Measurements from ENCODE around the gene PTPRM. TPM values are rescaled to one million over a fixed set of nuclear protein-coding genes. Genes with fewer than 3 reads are reported as not detected.

PTPRM gene
- polyA plus RNA-seq, 2 of the 4 experiments (the other 2 are of a cell fraction): 44.5 to 199 TPM

GRCh38 chr18:7840411-7840810, 273.3 kb downstream of the PTPRM start:
- no peak overlapping the region for H3K27ac ChIP-seq
- H3K9me3 ChIP-seq: peaks cover 21% of the 10 kb centered on the region; the same call in 2 of the 3 replicates
- DNase-seq (ENCODE audit: low read depth in 1 of 2, low spot score in 1 of 2) (no peak), ATAC-seq (no peak), FAIRE-seq (no peak)
- TF ChIP-seq KDM1A (IDR thresholded peaks at IDR 0.05; ENCODE audit: low read depth) (no peak), HOXA7 (CRISPR knock-in tag; IDR thresholded peaks at IDR 0.05) (no peak), ZFP36 (IDR thresholded peaks at IDR 0.05; ENCODE audit: borderline replicate concordance, partially characterized antibody) (no peak), RARB (CRISPR knock-in tag; IDR thresholded peaks at IDR 0.05) (no peak), E2F6 (IDR thresholded peaks at IDR 0.05; ENCODE audit: borderline replicate concordance, low read depth) (no peak), TP53 (CRISPR knock-in tag; IDR thresholded peaks at IDR 0.05) (no peak), HDAC2 (IDR thresholded peaks at IDR 0.05) (no peak), EHF (CRISPR knock-in tag; IDR thresholded peaks at IDR 0.05) (no peak), PBX3 (IDR thresholded peaks at IDR 0.05) (no peak), FOXS1 (CRISPR knock-in tag; IDR thresholded peaks at IDR 0.05) (no peak), KDM5A (IDR thresholded peaks at IDR 0.05) (no peak), CHD2 (IDR thresholded peaks at IDR 0.05; ENCODE audit: low read length, partially characterized antibody) (no peak), MAFK (IDR thresholded peaks at IDR 0.05; ENCODE audit: partially characterized antibody) (no peak), MAX (IDR thresholded peaks at IDR 0.05) (no peak), HOXB5 (CRISPR knock-in tag; IDR thresholded peaks at IDR 0.05) (no peak), SREBF2 (IDR thresholded peaks at IDR 0.05) (no peak), GATA3 (IDR thresholded peaks at IDR 0.05; ENCODE audit: borderline replicate concordance) (no peak)
- TF ChIP-seq, protein P1, sequence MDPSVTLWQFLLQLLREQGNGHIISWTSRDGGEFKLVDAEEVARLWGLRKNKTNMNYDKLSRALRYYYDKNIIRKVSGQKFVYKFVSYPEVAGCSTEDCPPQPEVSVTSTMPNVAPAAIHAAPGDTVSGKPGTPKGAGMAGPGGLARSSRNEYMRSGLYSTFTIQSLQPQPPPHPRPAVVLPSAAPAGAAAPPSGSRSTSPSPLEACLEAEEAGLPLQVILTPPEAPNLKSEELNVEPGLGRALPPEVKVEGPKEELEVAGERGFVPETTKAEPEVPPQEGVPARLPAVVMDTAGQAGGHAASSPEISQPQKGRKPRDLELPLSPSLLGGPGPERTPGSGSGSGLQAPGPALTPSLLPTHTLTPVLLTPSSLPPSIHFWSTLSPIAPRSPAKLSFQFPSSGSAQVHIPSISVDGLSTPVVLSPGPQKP (IDR thresholded peaks at IDR 0.05; ENCODE audit: low read depth, low read length): no peak
- TF ChIP-seq, protein P2, sequence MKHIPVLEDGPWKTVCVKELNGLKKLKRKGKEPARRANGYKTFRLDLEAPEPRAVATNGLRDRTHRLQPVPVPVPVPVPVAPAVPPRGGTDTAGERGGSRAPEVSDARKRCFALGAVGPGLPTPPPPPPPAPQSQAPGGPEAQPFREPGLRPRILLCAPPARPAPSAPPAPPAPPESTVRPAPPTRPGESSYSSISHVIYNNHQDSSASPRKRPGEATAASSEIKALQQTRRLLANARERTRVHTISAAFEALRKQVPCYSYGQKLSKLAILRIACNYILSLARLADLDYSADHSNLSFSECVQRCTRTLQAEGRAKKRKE (CRISPR knock-in tag; IDR thresholded peaks at IDR 0.05; ENCODE audit: low read depth): no peak
- TF ChIP-seq, protein P3, sequence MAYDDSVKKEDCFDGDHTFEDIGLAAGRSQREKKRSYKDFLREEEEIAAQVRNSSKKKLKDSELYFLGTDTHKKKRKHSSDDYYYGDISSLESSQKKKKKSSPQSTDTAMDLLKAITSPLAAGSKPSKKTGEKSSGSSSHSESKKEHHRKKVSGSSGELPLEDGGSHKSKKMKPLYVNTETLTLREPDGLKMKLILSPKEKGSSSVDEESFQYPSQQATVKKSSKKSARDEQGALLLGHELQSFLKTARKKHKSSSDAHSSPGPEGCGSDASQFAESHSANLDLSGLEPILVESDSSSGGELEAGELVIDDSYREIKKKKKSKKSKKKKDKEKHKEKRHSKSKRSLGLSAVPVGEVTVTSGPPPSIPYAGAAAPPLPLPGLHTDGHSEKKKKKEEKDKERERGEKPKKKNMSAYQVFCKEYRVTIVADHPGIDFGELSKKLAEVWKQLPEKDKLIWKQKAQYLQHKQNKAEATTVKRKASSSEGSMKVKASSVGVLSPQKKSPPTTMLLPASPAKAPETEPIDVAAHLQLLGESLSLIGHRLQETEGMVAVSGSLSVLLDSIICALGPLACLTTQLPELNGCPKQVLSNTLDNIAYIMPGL (CRISPR knock-in tag; IDR thresholded peaks at IDR 0.05; ENCODE audit: borderline replicate concordance): no peak
- ChIA-PET CTCF (no interaction called here), POLR2A (no interaction called here)
- H3K4me3 ChIP-seq: no peak overlapping the region
- 88% methylated on average over 2 of the region's 2 CpGs for WGBS (ENCODE audit: missing lambda C conversion rate)
- H3K4me2 ChIP-seq: no peak overlapping the region
- H3K4me1 ChIP-seq: peaks cover 12% of the 10 kb centered on the region; the same call in 1 of the 3 replicates

DNA sequence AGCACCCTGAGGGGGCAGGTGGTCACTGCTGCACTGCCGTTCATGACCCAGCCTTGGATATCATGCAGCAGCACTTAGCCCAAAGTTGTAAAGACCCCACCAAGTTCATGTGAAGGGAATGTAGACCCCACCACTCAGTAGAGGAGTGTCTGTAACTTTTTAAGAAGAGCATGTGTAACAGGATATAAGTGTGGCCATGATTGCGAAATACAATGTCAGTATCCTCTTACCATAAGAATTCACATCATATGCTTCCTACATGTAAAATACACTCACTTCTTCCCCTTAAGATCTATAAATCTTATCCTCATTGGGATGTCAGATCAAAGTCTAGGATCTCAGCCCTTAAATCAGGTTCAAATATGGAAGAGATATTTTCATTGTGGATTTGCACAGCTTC, 276.9 kb downstream of the PTPRM start:
- DNase-seq (ENCODE audit: low read depth in 1 of 2, low spot score in 1 of 2) (no peak), ATAC-seq (no peak), FAIRE-seq (no peak)
- POLR2A ChIA-PET: no interaction called here
- H3K4me1 ChIP-seq: peaks cover 21% of the 10 kb centered on the region
- TF ChIP-seq ZSCAN20 (CRISPR knock-in tag; IDR thresholded peaks at IDR 0.05) (no peak), CEBPB (IDR thresholded peaks at IDR 0.05) (peak; percentile 67 to 79; a peak in 3 of 4 replicates)
- CTCF ChIA-PET: interaction anchor here (1.0 kb wide), 1 partner anchor 15 kb away, joined by 3 read pairs; no protein-coding TSS in a partner anchor
- H3K9me3 ChIP-seq: peaks cover 15% of the 10 kb centered on the region; the same call in 2 of the 3 replicates
- H3K4me2 ChIP-seq: no peak overlapping the region
- H3K4me3 ChIP-seq: no peak overlapping the region
- H3K27ac ChIP-seq: no peak overlapping the region
- WGBS (ENCODE audit: missing lambda C conversion rate): 97% methylated on average over 2 of the region's 2 CpGs
